Omental fat pad (tissue), 4 donors: ENCODE data around the gene DCHS1. TPM values are rescaled to one million over a fixed set of nuclear protein-coding genes. Genes with fewer than 3 reads are reported as not detected.

Source experiments
- ATAC-seq: fragments of 150-250 bp; one replicate; pipeline ENCODE4 v1.9.1; 2016; ENCODE audit warnings: mild to moderate bottlenecking, moderate library complexity; ENCODE audit not compliant: low FRiP score
- DNase-seq: peaks from one replicate; pipeline ENCODE4 v3.0.0-alpha.2; 2019; ENCODE audit warnings: low spot score
- CTCF ChIP-seq, 3 donors: fragments of 450-650 bp; IDR thresholded peaks; one replicate each; pipeline ENCODE4 v1.5.1; 2016 to 2017; ENCODE audit warnings: antibody characterized with exemption in 3 of 3, mild to moderate bottlenecking in 3 of 3, moderate library complexity in 2 of 3
- total RNA-seq, 4 donors: library from RNA; depleted of rRNA; stranded (reverse); fragments of >200 nt; gene quantifications; one replicate each; pipeline ENCODE4 v1.1.0, GENCODE V29; 2016

Gene DCHS1
- total RNA-seq, 4 donors from 2014 or later = 12.6 to 26.3 (median 19.4) TPM

GRCh38 chr11:6630632-6631291 lies 24.8 kb downstream of the DCHS1 start:
- no peak for DNase-seq
- no peak for ATAC-seq
- TF ChIP-seq CTCF (IDR thresholded peaks at IDR 0.05) = no peak

- DNase-seq (no peak), ATAC-seq (no peak)
- no peak for TF ChIP-seq CTCF (IDR thresholded peaks at IDR 0.05)
Observed at GRCh38 chr11:6629892-6630631, 25.5 kb downstream of the DCHS1 start.

- no peak for ATAC-seq
- DNase-seq = no peak
- TF ChIP-seq CTCF (IDR thresholded peaks at IDR 0.05) = no peak
Observed at GRCh38 chr11:6629573-6629891, 26.1 kb downstream of the DCHS1 start.

GRCh38 chr11:6628526-6628925 lies 27.1 kb downstream of the DCHS1 start:
- TF ChIP-seq CTCF (IDR thresholded peaks at IDR 0.05) = no peak
- no peak for ATAC-seq
- DNase-seq = no peak

GRCh38 chr11:6627762-6628241 lies 27.8 kb downstream of the DCHS1 start:
- ATAC-seq (no peak), DNase-seq (no peak)
- TF ChIP-seq CTCF (IDR thresholded peaks at IDR 0.05) = no peak

GRCh38 chr11:6626971-6627761 lies 28.4 kb downstream of the DCHS1 start:
- no peak for TF ChIP-seq CTCF (IDR thresholded peaks at IDR 0.05)
- DNase-seq = no peak
- ATAC-seq = no peak
